Measurements from ENCODE around the gene STRIT1. TPM values are rescaled to one million over a fixed set of nuclear protein-coding genes. Genes with fewer than 3 reads are reported as not detected.

The STRIT1 gene
- total and polyA plus RNA-seq, 9 of the 15 experiments (the other 6 are each of a cell fraction or from before 2014, with no cell fraction given), result not detected

GRCh38 chr3:155270485-155271342, 22.8 kb downstream of the STRIT1 start (continued):
- TF ChIP-seq TCFL5 (CRISPR knock-in tag; conservative IDR thresholded peaks at IDR 0.05) (no peak), EGR1 (conservative IDR thresholded peaks at IDR 0.05) (peak; percentile 52), HNRNPH1 (optimal IDR thresholded peaks at IDR 0.05; ENCODE audit: low read depth, low read length) (no peak), THAP7 (CRISPR knock-in tag; IDR thresholded peaks at IDR 0.05) (no peak), ZNF133 (CRISPR knock-in tag; IDR thresholded peaks at IDR 0.05) (no peak), TSC22D4 (tag; IDR thresholded peaks at IDR 0.05) (no peak), ZNF197 (CRISPR knock-in tag; IDR thresholded peaks at IDR 0.05; ENCODE audit: low read depth) (no peak), GATAD2B (IDR thresholded peaks at IDR 0.05; ENCODE audit: borderline replicate concordance) (no peak), ZKSCAN8 (CRISPR knock-in tag; IDR thresholded peaks at IDR 0.05) (no peak), ELF2 (CRISPR knock-in tag; IDR thresholded peaks at IDR 0.05) (no peak), MED1 (CRISPR knock-in tag; IDR thresholded peaks at IDR 0.05; ENCODE audit: borderline replicate concordance) (no peak), CSDE1 (IDR thresholded peaks at IDR 0.05) (no peak), L3MBTL2 (IDR thresholded peaks at IDR 0.05) (peak; percentile 59)
- TF ChIP-seq, protein P1, sequence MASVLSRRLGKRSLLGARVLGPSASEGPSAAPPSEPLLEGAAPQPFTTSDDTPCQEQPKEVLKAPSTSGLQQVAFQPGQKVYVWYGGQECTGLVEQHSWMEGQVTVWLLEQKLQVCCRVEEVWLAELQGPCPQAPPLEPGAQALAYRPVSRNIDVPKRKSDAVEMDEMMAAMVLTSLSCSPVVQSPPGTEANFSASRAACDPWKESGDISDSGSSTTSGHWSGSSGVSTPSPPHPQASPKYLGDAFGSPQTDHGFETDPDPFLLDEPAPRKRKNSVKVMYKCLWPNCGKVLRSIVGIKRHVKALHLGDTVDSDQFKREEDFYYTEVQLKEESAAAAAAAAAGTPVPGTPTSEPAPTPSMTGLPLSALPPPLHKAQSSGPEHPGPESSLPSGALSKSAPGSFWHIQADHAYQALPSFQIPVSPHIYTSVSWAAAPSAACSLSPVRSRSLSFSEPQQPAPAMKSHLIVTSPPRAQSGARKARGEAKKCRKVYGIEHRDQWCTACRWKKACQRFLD (CRISPR knock-in tag; IDR thresholded peaks at IDR 0.05), result no peak
- TF ChIP-seq, protein P2, sequence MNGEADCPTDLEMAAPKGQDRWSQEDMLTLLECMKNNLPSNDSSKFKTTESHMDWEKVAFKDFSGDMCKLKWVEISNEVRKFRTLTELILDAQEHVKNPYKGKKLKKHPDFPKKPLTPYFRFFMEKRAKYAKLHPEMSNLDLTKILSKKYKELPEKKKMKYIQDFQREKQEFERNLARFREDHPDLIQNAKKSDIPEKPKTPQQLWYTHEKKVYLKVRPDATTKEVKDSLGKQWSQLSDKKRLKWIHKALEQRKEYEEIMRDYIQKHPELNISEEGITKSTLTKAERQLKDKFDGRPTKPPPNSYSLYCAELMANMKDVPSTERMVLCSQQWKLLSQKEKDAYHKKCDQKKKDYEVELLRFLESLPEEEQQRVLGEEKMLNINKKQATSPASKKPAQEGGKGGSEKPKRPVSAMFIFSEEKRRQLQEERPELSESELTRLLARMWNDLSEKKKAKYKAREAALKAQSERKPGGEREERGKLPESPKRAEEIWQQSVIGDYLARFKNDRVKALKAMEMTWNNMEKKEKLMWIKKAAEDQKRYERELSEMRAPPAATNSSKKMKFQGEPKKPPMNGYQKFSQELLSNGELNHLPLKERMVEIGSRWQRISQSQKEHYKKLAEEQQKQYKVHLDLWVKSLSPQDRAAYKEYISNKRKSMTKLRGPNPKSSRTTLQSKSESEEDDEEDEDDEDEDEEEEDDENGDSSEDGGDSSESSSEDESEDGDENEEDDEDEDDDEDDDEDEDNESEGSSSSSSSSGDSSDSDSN (IDR thresholded peaks at IDR 0.05; ENCODE audit: borderline replicate concordance in 1 of 2, low read depth in 2 of 2, low read length in 2 of 2), result no peak
- TF ChIP-seq, protein P3, sequence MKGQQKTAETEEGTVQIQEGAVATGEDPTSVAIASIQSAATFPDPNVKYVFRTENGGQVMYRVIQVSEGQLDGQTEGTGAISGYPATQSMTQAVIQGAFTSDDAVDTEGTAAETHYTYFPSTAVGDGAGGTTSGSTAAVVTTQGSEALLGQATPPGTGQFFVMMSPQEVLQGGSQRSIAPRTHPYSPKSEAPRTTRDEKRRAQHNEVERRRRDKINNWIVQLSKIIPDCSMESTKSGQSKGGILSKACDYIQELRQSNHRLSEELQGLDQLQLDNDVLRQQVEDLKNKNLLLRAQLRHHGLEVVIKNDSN (CRISPR knock-in tag; IDR thresholded peaks at IDR 0.05), result no peak
- TF ChIP-seq, protein P4, sequence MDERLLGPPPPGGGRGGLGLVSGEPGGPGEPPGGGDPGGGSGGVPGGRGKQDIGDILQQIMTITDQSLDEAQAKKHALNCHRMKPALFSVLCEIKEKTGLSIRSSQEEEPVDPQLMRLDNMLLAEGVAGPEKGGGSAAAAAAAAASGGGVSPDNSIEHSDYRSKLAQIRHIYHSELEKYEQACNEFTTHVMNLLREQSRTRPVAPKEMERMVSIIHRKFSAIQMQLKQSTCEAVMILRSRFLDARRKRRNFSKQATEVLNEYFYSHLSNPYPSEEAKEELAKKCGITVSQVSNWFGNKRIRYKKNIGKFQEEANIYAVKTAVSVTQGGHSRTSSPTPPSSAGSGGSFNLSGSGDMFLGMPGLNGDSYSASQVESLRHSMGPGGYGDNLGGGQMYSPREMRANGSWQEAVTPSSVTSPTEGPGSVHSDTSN (CRISPR knock-in tag; IDR thresholded peaks at IDR 0.05; ENCODE audit: low read depth), result no peak
- TF ChIP-seq, protein P4 (tag; conservative IDR thresholded peaks at IDR 0.05; ENCODE audit: low read depth), result no peak
